Lower leg skin (tissue), 3 donors: ENCODE results near the gene ACTL8.

ENCODE experiments used
- CTCF ChIP-seq, 3 donors: fragments of 450-650 bp; IDR thresholded peaks; one replicate each; pipeline ENCODE4 v1.5.1; 2016; ENCODE audit warnings: antibody characterized with exemption in 3 of 3, mild to moderate bottlenecking in 3 of 3, moderate library complexity in 2 of 3
- POLR2A ChIP-seq, 2 donors: fragments of 450-650 bp; IDR thresholded peaks; one replicate each; pipeline ENCODE4 v1.6.1; 2016 to 2017; ENCODE audit warnings: antibody characterized with exemption in 2 of 2, mild to moderate bottlenecking in 1 of 2, moderate library complexity in 1 of 2

- no peak for TF ChIP-seq CTCF (IDR thresholded peaks at IDR 0.05)
- no peak for TF ChIP-seq POLR2A (IDR thresholded peaks at IDR 0.05)
These were observed 73.9 kb downstream of the ACTL8 start for GRCh38 chr1:17828991-17829390.
